Mesenchymal stem cell (in vitro differentiated cells and primary cell): ENCODE results near the gene ATE1.

Source experiments
- DNase-seq: peaks from one replicate; pipeline ENCODE4 v3.0.0-alpha.2; 2013
- H2AFZ ChIP-seq: one replicate; pipeline ENCODE4 v1.6.1; 2013; ENCODE audit warnings: low read depth, mild to moderate bottlenecking, control low read depth, inconsistent platforms, low read length, moderate library complexity
- H2AK5ac ChIP-seq: 2 replicates; pipeline ENCODE4 v1.6.1; 2013; ENCODE audit warnings: low read length, moderate library complexity, mild to moderate bottlenecking, inconsistent platforms; ENCODE audit not compliant: severe bottlenecking
- H2BK120ac ChIP-seq: one replicate; pipeline ENCODE4 v1.6.1; 2013; ENCODE audit warnings: low read depth, mild to moderate bottlenecking, inconsistent platforms, low read length, moderate library complexity
- H2BK12ac ChIP-seq, 2 experiments: one replicate each; pipeline ENCODE4 v1.6.1; 2013; ENCODE audit warnings: inconsistent platforms in 2 of 2, low read length in 2 of 2, mild to moderate bottlenecking in 2 of 2, moderate library complexity in 2 of 2, control low read depth in 1 of 2
- H2BK15ac ChIP-seq: one replicate; pipeline ENCODE4 v1.6.1; 2013; ENCODE audit warnings: mild to moderate bottlenecking, low read depth, inconsistent platforms; ENCODE audit not compliant: poor library complexity, severe bottlenecking
- H2BK5ac ChIP-seq: 2 replicates; pipeline ENCODE4 v1.6.1; 2013; ENCODE audit warnings: low read depth, mild to moderate bottlenecking, low read length, control low read depth, inconsistent platforms; ENCODE audit not compliant: poor library complexity, severe bottlenecking
- H3K14ac ChIP-seq, 2 experiments: one replicate each; pipeline ENCODE4 v1.6.1; 2013; ENCODE audit warnings: inconsistent platforms in 2 of 2, low read length in 2 of 2, control low read depth in 1 of 2, mild to moderate bottlenecking in 1 of 2, moderate library complexity in 1 of 2
- H3K18ac ChIP-seq, 2 experiments: one replicate each; pipeline ENCODE4 v1.6.1; 2013; ENCODE audit warnings: inconsistent platforms in 2 of 2, low read length in 2 of 2, control low read depth in 1 of 2, low read depth in 1 of 2, mild to moderate bottlenecking in 1 of 2
- H3K23ac ChIP-seq, 2 experiments: one replicate each; pipeline ENCODE4 v1.6.1; 2013; ENCODE audit warnings: inconsistent platforms in 2 of 2, low read length in 2 of 2, mild to moderate bottlenecking in 2 of 2, moderate library complexity in 2 of 2, control low read depth in 1 of 2
- H3K27ac ChIP-seq: 2 replicates; pipeline ENCODE4 v1.5.1; 2013; ENCODE audit warnings: mild to moderate bottlenecking, moderate library complexity, low read length, control low read depth, inconsistent platforms; ENCODE audit not compliant: poor library complexity, severe bottlenecking
- H3K27me3 ChIP-seq, 2 experiments: 2 replicates each; pipeline versions ENCODE4 v1.6.1 to v1.7.0; 2013; ENCODE audit warnings: low read length in 2 of 2, mild to moderate bottlenecking in 2 of 2, moderate library complexity in 2 of 2, control low read depth in 1 of 2, inconsistent platforms in 1 of 2; ENCODE audit not compliant: control insufficient read depth in 1 of 2, insufficient read depth in 1 of 2
- H3K36me3 ChIP-seq, 2 experiments: 2 replicates each; pipeline versions ENCODE4 v1.6.1 to v1.7.0; 2013; ENCODE audit warnings: low read length in 2 of 2, control low read depth in 1 of 2, inconsistent platforms in 1 of 2, low read depth in 1 of 2, mild to moderate bottlenecking in 1 of 2; ENCODE audit not compliant: insufficient read depth in 2 of 2, control insufficient read depth in 1 of 2
- H3K4ac ChIP-seq, 2 experiments: one replicate each; pipeline ENCODE4 v1.6.1; 2013; ENCODE audit warnings: inconsistent platforms in 2 of 2, low read length in 2 of 2, mild to moderate bottlenecking in 2 of 2, moderate library complexity in 2 of 2, control low read depth in 1 of 2, low read depth in 1 of 2
- H3K4me1 ChIP-seq: 2 replicates; pipeline ENCODE4 v1.6.1; 2013; ENCODE audit warnings: low read depth, low read length, control low read depth; ENCODE audit not compliant: control insufficient read depth, insufficient read depth
- H3K4me2 ChIP-seq: 2 replicates; pipeline ENCODE4 v1.6.1; 2013; ENCODE audit warnings: low read length, mild to moderate bottlenecking, inconsistent platforms; ENCODE audit not compliant: poor library complexity, severe bottlenecking
- H3K4me3 ChIP-seq, 2 experiments: 2 replicates each; pipeline versions ENCODE4 v1.5.1 to v1.7.0; 2013; ENCODE audit warnings: low read length in 2 of 2, mild to moderate bottlenecking in 2 of 2, control low read depth in 1 of 2, low read depth in 1 of 2; ENCODE audit not compliant: insufficient read depth in 1 of 2
- H3K79me1 ChIP-seq: replicated peaks from 2 replicates; pipeline ENCODE4 v1.6.1; 2013; ENCODE audit warnings: mild to moderate bottlenecking, control low read depth, low read length, inconsistent platforms; ENCODE audit not compliant: poor library complexity, severe bottlenecking
- H3K9ac ChIP-seq: 2 replicates; pipeline ENCODE4 v1.7.0; 2013; ENCODE audit warnings: mild to moderate bottlenecking, low read length, moderate library complexity
- H3K9me3 ChIP-seq: 2 replicates; pipeline ENCODE4 v1.7.0; 2013; ENCODE audit warnings: mild to moderate bottlenecking, low read length; ENCODE audit not compliant: control insufficient read depth
- H4K8ac ChIP-seq: one replicate; pipeline ENCODE4 v1.6.1; 2013; ENCODE audit warnings: inconsistent platforms, mild to moderate bottlenecking, low read length, moderate library complexity
- H4K91ac ChIP-seq: one replicate; pipeline ENCODE4 v1.6.1; 2013; ENCODE audit warnings: mild to moderate bottlenecking, low read length, inconsistent platforms
- WGBS: methylation state at CpG from one replicate; pipeline ENCODE4 v1.1.7; 2013; ENCODE audit warnings: mixed read lengths; 5-methylcytosine and 5-hydroxymethylcytosine counted together

ATE1 gene

DNA sequence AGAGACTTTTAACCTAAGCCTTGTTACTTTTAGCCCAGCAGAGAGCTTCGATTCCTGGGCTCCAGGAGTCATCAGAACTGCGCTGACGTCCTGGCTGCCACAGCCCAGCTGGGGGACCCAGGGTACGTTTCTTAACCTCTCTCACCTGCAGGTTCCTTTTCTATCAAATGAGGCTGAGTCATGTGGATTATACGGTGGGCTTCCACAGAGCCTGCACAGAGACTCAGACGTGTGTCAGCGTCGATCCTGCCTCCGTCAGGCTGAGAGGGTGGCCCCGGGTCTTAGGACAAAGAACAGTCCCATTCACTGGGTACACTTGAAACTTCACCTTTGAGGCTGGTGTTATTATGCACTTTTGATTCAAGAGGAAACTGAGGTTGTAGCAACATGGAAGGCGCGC lies 228.9 kb downstream of the ATE1 start:
- no peak overlapping the region for H2BK5ac ChIP-seq
- no peak overlapping the region for H4K8ac ChIP-seq
- peaks cover 0 to 19% of the 10 kb centered on the region in 2 experiments for H3K27me3 ChIP-seq
- H3K4me2 ChIP-seq: no peak overlapping the region
- DNase-seq: no peak
- H2BK12ac ChIP-seq: no peak overlapping the region
- H2AFZ ChIP-seq: no peak overlapping the region
- H2BK15ac ChIP-seq: no peak overlapping the region
- H3K27ac ChIP-seq: no peak overlapping the region
- H4K91ac ChIP-seq: no peak overlapping the region
- H3K14ac ChIP-seq: no peak overlapping the region
- no peaks in the 10 kb centered on the region for H3K36me3 ChIP-seq
- H3K18ac ChIP-seq: no peak overlapping the region
- no peak overlapping the region for H2AK5ac ChIP-seq
- H3K79me1 ChIP-seq: no peaks in the 10 kb centered on the region
- WGBS: 82% methylated on average over 12 of the region's 12 CpGs
- no peak overlapping the region for H3K4ac ChIP-seq
- H3K9me3 ChIP-seq: no peaks in the 10 kb centered on the region
- H3K23ac ChIP-seq: no peak overlapping the region
- no peak overlapping the region for H3K4me3 ChIP-seq
- no peak overlapping the region for H2BK120ac ChIP-seq
- no peak overlapping the region for H3K9ac ChIP-seq
- H3K4me1 ChIP-seq: no peaks in the 10 kb centered on the region

DNA sequence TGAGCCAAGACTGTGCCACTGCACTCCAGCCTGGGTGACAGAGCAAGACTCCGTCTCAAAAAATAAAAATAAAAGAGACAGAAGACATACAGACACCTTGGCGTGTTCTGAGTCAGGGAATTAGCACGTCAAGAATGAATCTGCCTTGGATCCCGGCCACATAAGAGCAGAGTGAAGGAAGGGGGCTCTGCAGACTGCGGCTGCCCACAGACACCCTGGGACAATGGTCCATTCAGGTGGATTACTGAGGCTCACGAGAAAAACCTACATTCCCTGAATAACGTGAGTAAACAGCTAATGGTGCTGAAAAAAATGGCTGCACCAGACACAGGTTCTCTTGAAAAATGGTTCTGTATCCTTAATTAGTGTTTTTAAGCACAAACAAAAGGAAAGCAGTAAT lies 229.5 kb downstream of the ATE1 start:
- H3K36me3 ChIP-seq: no peaks in the 10 kb centered on the region
- H3K14ac ChIP-seq: no peak overlapping the region
- no peak overlapping the region for H3K9ac ChIP-seq
- H3K9me3 ChIP-seq: no peaks in the 10 kb centered on the region
- H2BK5ac ChIP-seq: no peak overlapping the region
- no peak overlapping the region for H2AFZ ChIP-seq
- no peak overlapping the region for H2AK5ac ChIP-seq
- no peak overlapping the region for H4K8ac ChIP-seq
- no peak overlapping the region for H2BK120ac ChIP-seq
- no peak overlapping the region for H3K4ac ChIP-seq
- H4K91ac ChIP-seq: no peak overlapping the region
- H3K4me2 ChIP-seq: no peak overlapping the region
- no peak overlapping the region for H3K4me3 ChIP-seq
- H3K27me3 ChIP-seq: peaks cover 0 to 19% of the 10 kb centered on the region in 2 experiments
- no peaks in the 10 kb centered on the region for H3K4me1 ChIP-seq
- H3K79me1 ChIP-seq: no peaks in the 10 kb centered on the region
- no peak overlapping the region for H2BK12ac ChIP-seq
- no peak overlapping the region for H3K27ac ChIP-seq
- no peak overlapping the region for H2BK15ac ChIP-seq
- no peak overlapping the region for H3K23ac ChIP-seq
- no peak overlapping the region for H3K18ac ChIP-seq
- WGBS: 85% methylated on average over 7 of the region's 7 CpGs
- no peak for DNase-seq

DNA sequence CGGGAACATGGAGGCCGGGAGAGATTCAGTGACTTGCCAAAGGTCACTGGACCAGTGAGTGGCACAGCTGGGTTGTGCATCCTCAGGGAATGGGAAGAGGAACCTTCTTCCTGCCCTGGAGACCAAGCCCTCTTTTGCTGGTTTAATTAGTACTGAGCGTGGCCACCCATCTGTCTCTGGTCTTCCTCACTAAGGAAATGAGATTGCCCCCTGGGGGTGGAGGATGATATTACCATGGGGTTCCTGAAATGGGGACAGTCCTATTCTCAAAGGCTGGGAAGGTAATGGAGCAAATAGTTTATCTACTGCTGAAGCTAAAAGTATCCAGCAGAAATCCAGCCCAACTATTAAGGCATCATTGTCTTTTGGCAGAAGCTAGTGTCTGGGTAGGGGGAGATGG lies 231.0 kb downstream of the ATE1 start:
- Histone ChIP-seq H2AFZ (no peak overlapping the region), H3K4me2 (no peak overlapping the region), H2BK120ac (no peak overlapping the region), H4K8ac (no peak overlapping the region), H3K4ac (no peak overlapping the region), H3K79me1 (no peaks in the 10 kb centered on the region), H3K36me3 (no peaks in the 10 kb centered on the region), H3K18ac (no peak overlapping the region), H3K4me3 (no peak overlapping the region), H3K23ac (no peak overlapping the region), H3K14ac (no peak overlapping the region), H3K9ac (no peak overlapping the region), H3K9me3 (no peaks in the 10 kb centered on the region), H2BK5ac (no peak overlapping the region), H3K27me3 (peaks cover 0 to 24% of the 10 kb centered on the region in 2 experiments), H3K27ac (no peak overlapping the region), H2BK12ac (no peak overlapping the region), H4K91ac (no peak overlapping the region), H3K4me1 (no peaks in the 10 kb centered on the region), H2BK15ac (no peak overlapping the region), H2AK5ac (no peak overlapping the region)
- WGBS: 87% methylated on average over 3 of the region's 3 CpGs
- DNase-seq: peak; percentile 3

DNA sequence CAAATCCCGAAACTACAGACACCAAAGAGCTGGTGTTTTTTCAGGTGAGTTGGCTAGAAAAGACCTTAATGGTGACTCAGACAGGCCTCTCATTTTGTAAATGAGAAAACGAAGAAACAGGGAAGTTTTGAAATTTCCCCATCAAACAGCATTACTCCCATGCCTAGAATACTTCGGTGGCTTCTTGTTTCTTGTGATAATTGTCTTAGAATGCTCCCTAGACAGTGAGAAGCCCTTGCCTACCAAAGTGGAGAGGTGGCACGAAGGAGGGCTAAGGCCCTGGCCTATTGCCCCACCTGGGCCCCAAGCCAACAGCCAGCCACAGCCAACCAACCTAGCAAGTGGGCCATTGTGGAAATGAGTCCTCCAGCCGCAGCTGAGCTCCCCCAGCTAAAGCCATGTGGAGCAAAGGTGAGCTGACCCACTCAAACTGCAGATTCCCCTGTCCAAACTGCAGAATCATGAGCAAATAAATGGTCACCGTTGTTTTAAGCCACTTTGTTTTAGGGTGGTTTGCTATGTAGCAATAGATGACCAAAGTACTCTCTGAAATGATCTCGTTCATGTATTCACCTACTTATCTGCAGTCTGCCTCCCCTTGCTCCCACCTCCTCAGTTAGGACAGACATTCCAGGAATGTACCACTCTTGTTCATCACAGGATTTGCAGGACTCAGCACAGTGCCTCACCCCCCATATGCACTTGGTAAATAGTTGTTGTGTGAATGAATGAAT lies 231.9 kb downstream of the ATE1 start:
- WGBS: 88% methylated on average over 5 of the region's 7 CpGs
- Histone ChIP-seq H2BK12ac (no peak overlapping the region), H4K8ac (no peak overlapping the region), H3K4me1 (no peaks in the 10 kb centered on the region), H3K27ac (no peak overlapping the region), H2BK5ac (no peak overlapping the region), H3K4ac (no peak overlapping the region), H3K23ac (no peak overlapping the region), H3K14ac (no peak overlapping the region), H2BK15ac (no peak overlapping the region), H3K79me1 (no peaks in the 10 kb centered on the region), H3K9ac (no peak overlapping the region), H2AFZ (no peak overlapping the region), H3K27me3 (peaks cover 0 to 24% of the 10 kb centered on the region in 2 experiments), H3K4me3 (no peak overlapping the region), H2AK5ac (no peak overlapping the region), H2BK120ac (no peak overlapping the region), H3K18ac (no peak overlapping the region), H3K4me2 (no peak overlapping the region), H3K9me3 (no peaks in the 10 kb centered on the region), H4K91ac (no peak overlapping the region), H3K36me3 (no peaks in the 10 kb centered on the region)
- DNase-seq: no peak
